GM18507 (cell line): ENCODE results near the gene CBFA2T2.
"Not testable (repeated sequence)": the region's sequence is repeated elsewhere in the genome, so short reads cannot be mapped to it uniquely, and the experiment has no call there.

Source experiments
- DNase-seq: peaks from one replicate; pipeline ENCODE4 v3.0.0; 2011; ENCODE audit warnings: low read depth; ENCODE audit not compliant: insufficient read length; ENCODE audit errors: extremely low spot score
- FAIRE-seq: peaks from 2 replicates; lab custom pipeline; 2011; peaks lifted over from hg19 to GRCh38; lab: Jason Lieb, UNC

CBFA2T2 gene

DNA sequence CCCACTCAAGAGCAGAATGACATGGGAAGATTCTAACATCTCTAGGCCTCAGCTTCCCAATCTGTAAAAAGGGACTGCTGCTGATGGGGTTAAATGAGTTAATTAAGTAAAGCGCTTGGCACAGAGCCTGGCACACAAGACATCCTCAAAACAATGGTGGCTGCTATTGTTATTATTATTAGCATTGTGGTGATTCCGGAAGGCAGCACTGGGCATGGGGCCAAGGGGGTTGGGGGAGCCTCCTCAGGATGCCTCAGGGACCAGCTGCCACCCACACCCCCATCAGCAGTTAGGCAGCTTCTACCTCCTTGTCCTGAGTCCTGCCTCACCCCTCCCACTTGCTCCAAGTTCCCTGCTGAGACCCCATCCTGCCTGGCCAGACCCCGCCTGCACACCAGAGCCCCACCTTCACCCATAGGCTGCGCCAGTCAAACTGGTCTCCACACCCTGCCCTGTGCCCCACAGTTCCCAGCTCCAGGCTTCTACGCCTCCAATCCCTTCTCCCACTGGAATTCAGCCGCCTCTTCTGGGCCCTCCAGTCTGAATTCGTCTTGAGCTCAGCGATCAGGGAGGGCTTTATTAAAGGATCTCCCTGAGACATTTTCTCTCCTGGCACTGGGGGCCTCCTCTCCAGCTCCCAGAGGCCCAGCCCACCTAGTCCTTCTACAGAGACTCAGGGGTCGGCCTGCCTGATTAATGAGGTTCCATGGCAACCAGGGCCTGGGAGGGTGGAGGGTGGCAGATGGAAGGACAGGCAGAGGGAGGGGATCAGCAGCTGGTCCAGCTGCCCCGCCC, 194.8 kb downstream of the CBFA2T2 start:
- DNase-seq (no peak), FAIRE-seq (no peak)

- DNase-seq: no peak
- FAIRE-seq: peak; percentile 81
Observed at GRCh38 chr20:33685328-33686099, 195.6 kb downstream of the CBFA2T2 start.

DNA sequence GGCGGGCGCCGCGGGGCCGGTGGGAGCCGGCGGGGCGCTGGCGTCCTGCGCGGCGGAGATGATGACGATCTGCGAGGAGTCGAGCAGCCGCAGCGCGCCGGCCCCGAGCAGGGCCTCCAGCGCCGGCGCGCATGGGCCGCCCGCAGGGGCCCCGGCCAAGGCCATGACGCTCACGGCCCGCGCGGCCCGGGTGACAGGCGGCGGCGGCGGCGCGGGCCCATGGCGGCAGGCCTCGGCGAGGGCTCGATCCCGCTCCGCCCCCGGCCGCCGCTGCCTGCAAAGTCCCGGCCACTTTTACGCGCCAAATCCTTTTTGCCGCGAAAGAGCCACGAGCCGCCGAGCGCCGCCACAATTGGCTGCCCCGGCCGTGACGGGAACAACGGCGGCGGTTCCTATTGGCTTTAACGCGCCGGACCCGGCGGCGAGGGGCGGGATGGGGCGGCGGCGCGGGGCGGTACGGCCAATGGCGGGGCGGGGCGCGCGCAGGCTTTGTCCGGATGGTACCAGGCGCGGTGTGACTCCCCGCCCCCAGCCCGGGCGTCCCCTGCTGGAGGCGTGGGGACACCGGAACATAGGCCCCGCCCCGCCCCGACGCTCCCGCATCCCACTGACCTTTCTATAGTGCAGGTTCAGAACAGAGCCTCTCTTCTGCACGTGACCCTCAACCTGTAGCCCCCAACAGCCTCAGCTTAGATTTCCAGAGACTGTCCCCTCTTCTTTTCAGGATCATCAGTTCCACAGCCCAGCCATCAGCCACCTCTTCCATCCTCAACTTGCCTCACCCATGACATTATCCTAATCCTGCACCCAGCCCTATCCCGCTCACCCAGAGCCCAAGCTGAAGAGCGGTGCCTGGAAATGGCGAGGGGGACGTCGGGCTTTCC, 196.4 kb downstream of the CBFA2T2 start, which contains the start of gene E2F1:
Gene E2F1 (minus strand): TSS at position 286 of the 884 bp plus-strand sequence. CDS start 121 bp downstream, at position 165.
- FAIRE-seq: peak; percentile 85

GRCh38 chr20:33686984-33687366, 197.1 kb downstream of the CBFA2T2 start:
- no peak for FAIRE-seq
- no peak for DNase-seq

More for the DNA sequence above, 196.4 kb downstream of the CBFA2T2 start, which contains the start of gene E2F1:
- DNase-seq: peak; percentile 97

DNA sequence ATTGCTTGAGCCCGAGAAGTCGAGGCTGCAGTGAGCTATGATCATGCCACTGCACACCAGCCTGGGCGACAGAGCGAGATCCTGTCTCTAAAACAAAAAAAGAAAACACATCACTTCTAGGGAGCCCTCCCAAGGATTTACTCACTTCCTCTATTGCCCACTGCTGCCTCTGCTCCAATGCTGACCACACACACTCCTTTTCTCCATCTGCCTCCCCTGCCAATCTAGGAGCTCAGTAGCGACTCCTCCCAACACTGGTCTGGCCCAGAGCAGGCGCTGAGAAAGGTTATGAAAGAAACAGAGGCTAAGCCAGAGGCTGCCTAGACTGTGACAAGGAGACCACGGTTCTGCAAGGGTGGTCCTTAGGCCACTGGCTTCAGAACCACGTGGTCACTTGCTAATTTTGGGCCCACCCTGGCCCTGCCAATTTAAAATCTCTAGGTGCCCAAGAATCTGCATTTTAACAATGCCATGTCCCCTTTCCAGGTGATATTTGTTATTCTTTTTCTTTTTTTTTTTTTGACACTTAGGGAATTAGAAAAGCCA, 197.5 kb downstream of the CBFA2T2 start:
- no peak for FAIRE-seq
- no peak for DNase-seq

DNA sequence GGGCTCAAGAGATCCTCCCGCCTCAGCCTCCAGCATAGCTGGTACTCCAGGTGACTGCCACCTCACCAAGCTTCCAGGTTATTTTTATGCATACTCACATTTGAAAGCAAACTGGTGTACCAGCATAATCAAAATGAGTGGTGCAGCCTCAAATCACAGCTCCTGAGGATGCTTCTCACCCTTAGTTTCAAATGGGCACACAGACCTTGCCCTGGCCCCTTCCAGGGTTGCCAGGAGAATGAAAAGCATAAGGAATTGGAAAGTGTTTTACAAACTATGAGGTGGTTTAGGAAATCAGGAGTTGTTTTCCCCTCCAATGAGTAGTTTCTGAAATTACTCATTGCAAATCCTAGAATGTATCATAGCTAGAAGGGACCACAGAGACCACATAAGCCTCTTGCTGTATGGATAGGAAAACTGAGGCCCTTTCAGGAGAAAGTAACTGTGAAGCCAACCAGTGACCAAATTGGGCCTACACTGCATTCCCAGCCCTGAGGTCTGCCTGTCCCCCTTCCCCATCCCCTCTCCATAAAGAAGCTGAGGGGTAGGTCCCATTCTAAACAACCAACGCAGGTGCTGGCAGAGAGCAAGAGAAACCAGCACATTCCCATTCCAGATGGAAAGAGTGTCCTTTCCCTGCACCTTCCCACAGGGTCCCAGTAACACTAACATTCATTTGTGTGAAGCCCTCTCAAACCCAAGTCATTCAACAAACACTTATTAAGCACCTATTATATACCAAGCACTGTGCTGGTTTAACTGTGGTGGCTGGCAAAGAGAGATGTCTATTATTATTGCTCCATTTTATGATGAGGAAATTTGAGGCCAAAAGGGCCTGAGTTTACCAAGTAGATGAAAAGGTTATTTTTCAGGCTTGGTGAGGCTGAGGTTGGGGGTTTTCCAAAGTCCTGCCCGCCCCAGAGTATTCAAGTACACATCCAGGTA, 198.4 kb downstream of the CBFA2T2 start:
- FAIRE-seq (no peak), DNase-seq (no peak)

DNA sequence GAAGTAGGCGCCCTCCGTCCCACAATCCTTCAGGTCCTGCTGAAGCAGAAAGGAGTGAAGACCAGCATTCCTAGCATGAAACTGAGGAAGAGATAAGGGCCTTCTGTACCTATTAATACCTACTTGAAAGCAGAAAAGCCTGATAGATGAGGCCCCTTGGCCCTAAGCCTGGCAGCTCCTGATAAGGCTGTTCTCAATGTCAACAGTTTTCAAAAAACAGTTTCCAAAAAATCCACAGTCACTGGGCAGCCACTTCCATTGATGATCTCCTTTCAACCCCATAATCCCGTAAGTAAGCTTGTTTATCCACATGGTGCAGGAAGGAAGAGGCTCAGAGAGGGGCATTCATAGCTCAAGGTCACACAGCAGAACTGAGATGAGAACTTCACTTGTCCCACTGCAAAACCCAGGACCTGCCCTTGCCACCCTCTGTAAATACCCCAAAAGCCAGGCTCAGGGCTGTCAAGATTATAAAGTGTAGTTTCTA, 199.1 kb downstream of the CBFA2T2 start:
- no peak for FAIRE-seq
- no peak for DNase-seq

DNA sequence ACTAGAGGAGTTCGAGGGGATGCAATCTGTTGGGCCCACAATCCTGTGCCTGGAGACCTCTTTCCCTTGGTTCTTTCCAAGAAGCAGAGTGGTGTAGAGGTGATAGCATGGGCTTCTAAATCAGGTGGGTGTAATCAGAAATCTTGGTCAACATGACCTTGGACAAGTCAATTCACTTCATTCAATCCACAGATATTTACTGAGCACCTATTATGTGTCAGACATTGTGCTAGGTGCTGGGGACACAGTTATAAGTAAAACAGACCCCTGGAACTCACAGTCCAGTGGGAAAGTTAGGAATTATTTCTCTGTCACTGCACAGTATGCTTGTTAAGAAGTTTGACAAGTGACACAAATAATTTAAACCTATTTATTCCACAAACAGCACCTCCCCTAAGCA, 199.6 kb downstream of the CBFA2T2 start:
- no peak for FAIRE-seq

DNA sequence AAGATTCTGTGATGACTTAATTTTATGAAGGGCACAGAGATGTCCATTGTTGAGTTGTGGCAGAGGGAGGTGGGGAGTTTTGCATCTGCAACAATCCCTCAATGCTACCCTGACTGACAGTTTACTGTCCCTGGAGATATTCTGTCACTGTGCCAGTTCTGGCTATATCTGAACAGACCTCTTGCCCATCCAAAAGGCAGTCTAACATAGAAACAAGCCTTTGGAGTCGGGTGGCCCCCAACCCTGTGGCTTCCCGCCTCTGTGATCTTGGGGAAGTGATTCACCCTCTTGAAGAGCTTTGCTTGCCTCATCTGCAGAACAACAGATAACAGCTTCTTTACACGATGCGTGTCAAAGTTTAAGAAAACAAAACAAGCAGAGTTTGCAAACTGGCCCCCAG, 200.1 kb downstream of the CBFA2T2 start:
- FAIRE-seq (no peak), DNase-seq (no peak)

More for the DNA sequence above, 199.6 kb downstream of the CBFA2T2 start:
- DNase-seq: no peak

DNA sequence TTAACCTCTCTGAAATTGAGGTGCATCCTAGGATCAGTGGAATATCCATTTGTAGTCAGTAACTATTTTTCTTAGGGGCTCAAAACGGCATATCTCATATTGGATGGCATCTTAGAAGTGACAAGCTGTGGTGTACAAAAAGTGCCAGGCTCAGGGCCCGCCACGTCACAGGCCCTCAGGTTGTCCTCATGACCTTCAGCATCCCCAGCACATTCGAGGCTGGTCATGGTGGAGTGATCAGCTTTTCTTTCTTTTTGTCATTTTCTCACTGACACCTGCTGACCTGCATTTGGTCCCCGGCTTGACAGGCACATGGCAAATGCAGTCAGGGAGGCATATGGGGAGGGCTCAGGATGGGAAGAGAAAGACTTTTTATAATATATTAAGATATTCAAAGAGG, 203.4 kb downstream of the CBFA2T2 start:
- no peak for FAIRE-seq
- DNase-seq: no peak

DNA sequence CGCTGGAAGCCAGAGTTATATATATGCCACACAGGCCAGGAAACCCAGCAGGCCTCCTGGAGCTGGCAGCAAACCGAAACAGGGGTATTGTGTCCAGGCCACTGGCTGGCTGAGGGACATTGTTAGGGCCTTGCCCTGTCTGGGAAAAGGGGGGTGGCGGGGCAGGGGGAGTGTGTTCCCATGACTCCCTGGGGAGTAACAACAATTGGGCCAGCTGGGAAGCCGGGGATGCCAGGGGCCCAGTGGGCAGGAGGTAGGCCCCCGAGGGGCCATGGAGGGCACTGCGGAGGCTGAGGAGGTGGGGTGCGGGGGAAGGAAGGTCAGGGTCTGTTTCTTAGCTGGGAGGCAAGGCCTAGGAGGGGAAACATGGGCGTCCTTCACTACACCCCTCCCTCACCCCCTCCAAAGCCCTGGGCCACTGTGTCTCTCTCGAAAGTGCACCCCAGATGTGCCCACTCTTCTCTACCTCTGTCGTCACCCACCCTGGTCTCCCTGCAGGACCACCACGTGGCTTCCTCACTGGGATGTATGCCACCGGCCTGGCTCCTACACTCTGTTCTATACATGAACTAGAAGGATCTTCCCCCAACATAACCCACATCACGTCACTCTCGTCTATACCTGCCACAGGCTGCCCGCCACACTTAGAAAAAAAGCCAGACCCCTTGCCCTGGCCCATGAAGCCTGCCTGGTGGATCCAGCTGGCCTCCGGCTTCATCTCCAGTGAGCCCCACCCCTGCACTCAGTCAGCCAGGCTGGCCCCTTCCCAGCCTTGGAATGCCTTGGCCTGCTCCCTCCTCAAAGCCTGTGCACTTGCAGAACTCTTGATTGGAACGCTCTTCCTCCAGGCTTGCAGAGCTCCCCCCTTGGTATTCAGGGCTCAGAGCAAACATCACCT, 204.1 kb downstream of the CBFA2T2 start:
- DNase-seq: no peak

DNA sequence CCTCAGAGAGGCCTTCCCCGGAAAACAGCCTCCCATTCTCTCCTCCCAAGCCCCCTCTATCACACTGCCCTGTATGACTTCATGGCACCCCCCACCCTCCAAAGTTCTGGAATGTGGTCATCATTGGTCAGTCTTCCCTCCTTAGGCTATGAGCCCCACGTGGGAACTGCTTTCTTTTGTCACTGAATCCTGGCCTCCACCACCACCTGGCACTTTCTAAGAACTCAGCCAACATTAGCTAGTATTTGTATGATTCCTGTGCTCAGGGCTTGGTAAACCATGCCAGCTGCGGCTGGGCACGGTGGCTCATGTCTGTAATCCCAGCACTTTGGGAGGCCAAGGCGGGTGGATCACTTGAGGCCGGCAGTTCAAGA, 204.7 kb downstream of the CBFA2T2 start:
- FAIRE-seq: no peak
- DNase-seq: no peak

More for the DNA sequence above, 204.1 kb downstream of the CBFA2T2 start:
- FAIRE-seq: no peak

GRCh38 chr20:33696448-33696847, 206.6 kb downstream of the CBFA2T2 start:
- FAIRE-seq (no peak), DNase-seq (no peak)

GRCh38 chr20:33697129-33697528, 207.2 kb downstream of the CBFA2T2 start:
- FAIRE-seq (no peak), DNase-seq (no peak)

GRCh38 chr20:33698966-33699365, 209.1 kb downstream of the CBFA2T2 start:
- not testable (repeated sequence) for FAIRE-seq

More at GRCh38 chr20:33698966-33699365, 209.1 kb downstream of the CBFA2T2 start:
- not testable (repeated sequence) for DNase-seq
